ENCODE measurements around the gene RYR3. TPM values are rescaled to one million over a fixed set of nuclear protein-coding genes. Genes with fewer than 3 reads are reported as not detected.

RYR3 gene
- total RNA-seq, 1 donor from 2014 or later = 1.5 TPM

GRCh38 chr15:33278816-33279612 is 31.8 kb upstream of the RYR3 start:
- Mint-ChIP-seq H3K27me3 (ENCODE audit: low read depth, unreplicated experiment) (no peaks in the 10 kb centered on the region), H3K9me3 (ENCODE audit: unreplicated experiment) (peaks cover 3% of the 10 kb centered on the region), H3K4me3 (ENCODE audit: unreplicated experiment) (peak overlapping the region; percentile 18), H3K36me3 (ENCODE audit: low read depth, unreplicated experiment) (no peaks in the 10 kb centered on the region), H3K4me1 (ENCODE audit: low read depth, unreplicated experiment) (peaks cover 15% of the 10 kb centered on the region), H3K27ac (ENCODE audit: unreplicated experiment) (peak overlapping the region; percentile 96)
- DNase-seq (ENCODE audit: low read depth) = peak; percentile 88
- FAIRE-seq = no peak
- Histone ChIP-seq H3K4me3 (ENCODE audit: insufficient read depth, low read depth, low read length) (no peak overlapping the region), H3K9me3 (ENCODE audit: insufficient read depth, low read depth, low read length) (no peaks in the 10 kb centered on the region), H3K4me1 (ENCODE audit: insufficient read depth, low read length) (peaks cover 15% of the 10 kb centered on the region), H3K27me3 (ENCODE audit: insufficient read depth, low read length) (no peaks in the 10 kb centered on the region), H2AFZ (ENCODE audit: low read depth, low read length) (peak overlapping the region; percentile 68), H3K79me2 (ENCODE audit: insufficient read depth, low read length) (no peaks in the 10 kb centered on the region), H4K20me1 (ENCODE audit: insufficient read depth, low read length) (no peaks in the 10 kb centered on the region), H3K9ac (ENCODE audit: low read length) (peak overlapping the region; percentile 66), H3K27ac (ENCODE audit: low read depth, low read length) (peak overlapping the region; percentile 86), H3K4me2 (ENCODE audit: low read length) (peak overlapping the region; percentile 69), H3K36me3 (ENCODE audit: insufficient read depth, low read length) (no peaks in the 10 kb centered on the region)
- TF ChIP-seq EZH2 (IDR thresholded peaks at IDR 0.05; ENCODE audit: insufficient read depth, low read length) = no peak
- no peak for TF ChIP-seq CTCF (IDR thresholded peaks at IDR 0.05; ENCODE audit: insufficient read depth, low read depth, low read length)

GRCh38 chr15:33279613-33280205 is 31.1 kb upstream of the RYR3 start:
- peak overlapping the region; percentile 68 for H2AFZ ChIP-seq (ENCODE audit: low read depth, low read length)
- Mint-ChIP-seq H3K4me3 (ENCODE audit: unreplicated experiment) (no peak overlapping the region), H3K36me3 (ENCODE audit: low read depth, unreplicated experiment) (no peaks in the 10 kb centered on the region), H3K27ac (ENCODE audit: unreplicated experiment) (peak overlapping the region; percentile 96), H3K9me3 (ENCODE audit: unreplicated experiment) (peaks cover 3% of the 10 kb centered on the region), H3K4me1 (ENCODE audit: low read depth, unreplicated experiment) (peaks cover 15% of the 10 kb centered on the region), H3K27me3 (ENCODE audit: low read depth, unreplicated experiment) (no peaks in the 10 kb centered on the region)
- H3K4me2 ChIP-seq (ENCODE audit: low read length) = peak overlapping the region; percentile 69
- H3K79me2 ChIP-seq (ENCODE audit: insufficient read depth, low read length) = no peaks in the 10 kb centered on the region
- no peaks in the 10 kb centered on the region for H4K20me1 ChIP-seq (ENCODE audit: insufficient read depth, low read length)
- no peaks in the 10 kb centered on the region for H3K36me3 ChIP-seq (ENCODE audit: insufficient read depth, low read length)
- TF ChIP-seq CTCF (IDR thresholded peaks at IDR 0.05; ENCODE audit: insufficient read depth, low read depth, low read length) = no peak
- TF ChIP-seq EZH2 (IDR thresholded peaks at IDR 0.05; ENCODE audit: insufficient read depth, low read length) = no peak
- no peaks in the 10 kb centered on the region for H3K27me3 ChIP-seq (ENCODE audit: insufficient read depth, low read length)
- H3K27ac ChIP-seq (ENCODE audit: low read depth, low read length) = peak overlapping the region; percentile 86
- H3K9ac ChIP-seq (ENCODE audit: low read length) = peak overlapping the region; percentile 66
- H3K4me1 ChIP-seq (ENCODE audit: insufficient read depth, low read length) = peaks cover 15% of the 10 kb centered on the region
- peak; percentile 44 for DNase-seq (ENCODE audit: low read depth)
- H3K4me3 ChIP-seq (ENCODE audit: insufficient read depth, low read depth, low read length) = no peak overlapping the region
- FAIRE-seq = peak; percentile 39
- no peaks in the 10 kb centered on the region for H3K9me3 ChIP-seq (ENCODE audit: insufficient read depth, low read depth, low read length)

Measured in astrocyte (in vitro differentiated cells and primary cell).